Activated naive CD4-positive, alpha-beta T cell treated with anti-CD3 and anti-CD28 coated beads, Interleukin-2, amount 50 U/mL, for 24 hours (primary cell): ENCODE data around the gene ADAMTS4.
A peak's percentile ranks its signal among the peaks of the same experiment; 100 is the strongest.

ENCODE experiments used
- H3K27ac Mint-ChIP-seq: one replicate; pipeline ENCODE4 v1.8.0; 2021; ENCODE audit warnings: mild to moderate bottlenecking, mixed read lengths
- H3K27me3 Mint-ChIP-seq: one replicate; pipeline ENCODE4 v1.8.0; 2021; ENCODE audit warnings: mixed read lengths
- H3K36me3 Mint-ChIP-seq: one replicate; pipeline ENCODE4 v1.8.0; 2021; ENCODE audit warnings: mixed read lengths
- H3K4me1 Mint-ChIP-seq: one replicate; pipeline ENCODE4 v1.8.0; 2021; ENCODE audit warnings: mixed read lengths
- H3K4me3 Mint-ChIP-seq: one replicate; pipeline ENCODE4 v1.8.0; 2021; ENCODE audit warnings: mild to moderate bottlenecking, mixed read lengths
- H3K9me3 Mint-ChIP-seq: one replicate; pipeline ENCODE4 v1.8.0; 2021; ENCODE audit warnings: mixed read lengths

The ADAMTS4 gene

GRCh38 chr1:161198897-161199431 is at the start of gene ADAMTS4:
Gene ADAMTS4 (minus strand): TSS chr1:161199054. CDS start chr1:161198627, 427 bp downstream.
- Mint-ChIP-seq H3K27ac (peak within 1 kb of the TSS; percentile 56), H3K4me3 (peak within 1 kb of the TSS; percentile 2), H3K36me3 (peaks cover 5% of the 10 kb centered on the region), H3K4me1 (peaks cover 64% of the 10 kb centered on the region), H3K9me3 (no peaks in the 10 kb centered on the region), H3K27me3 (no peaks in the 10 kb centered on the region)

- no peaks in the 10 kb centered on the region for H3K4me1 Mint-ChIP-seq
- no peaks in the 10 kb centered on the region for H3K9me3 Mint-ChIP-seq
- no peak overlapping the region for H3K27ac Mint-ChIP-seq
- H3K4me3 Mint-ChIP-seq: no peak overlapping the region
- H3K36me3 Mint-ChIP-seq: no peaks in the 10 kb centered on the region
- H3K27me3 Mint-ChIP-seq: no peaks in the 10 kb centered on the region
Measured at GRCh38 chr1:161244888-161245287, 46.0 kb upstream of the ADAMTS4 start.

- Mint-ChIP-seq H3K4me3 (no peak overlapping the region), H3K27me3 (no peaks in the 10 kb centered on the region), H3K27ac (no peak overlapping the region), H3K9me3 (no peaks in the 10 kb centered on the region), H3K4me1 (no peaks in the 10 kb centered on the region), H3K36me3 (no peaks in the 10 kb centered on the region)
Measured at GRCh38 chr1:161242313-161242712, 43.5 kb upstream of the ADAMTS4 start.

- Mint-ChIP-seq H3K4me1 (no peaks in the 10 kb centered on the region), H3K4me3 (no peak overlapping the region), H3K9me3 (no peaks in the 10 kb centered on the region), H3K36me3 (no peaks in the 10 kb centered on the region), H3K27ac (no peak overlapping the region), H3K27me3 (no peaks in the 10 kb centered on the region)
Measured at GRCh38 chr1:161241682-161242081, 42.8 kb upstream of the ADAMTS4 start.

- Mint-ChIP-seq H3K4me3 (no peak within 1 kb of the TSS), H3K9me3 (no peaks in the 10 kb centered on the region), H3K27me3 (no peaks in the 10 kb centered on the region), H3K27ac (no peak within 1 kb of the TSS), H3K36me3 (no peaks in the 10 kb centered on the region), H3K4me1 (no peaks in the 10 kb centered on the region)
Measured at GRCh38 chr1:161238039-161238473, 39.2 kb upstream of the ADAMTS4 start, which contains the start of gene NR1I3. Gene NR1I3 (minus strand): TSS chr1:161238203. CDS start chr1:161236565, 1,638 bp downstream.

- Mint-ChIP-seq H3K4me3 (no peak overlapping the region), H3K4me1 (no peaks in the 10 kb centered on the region), H3K27me3 (no peaks in the 10 kb centered on the region), H3K27ac (no peak overlapping the region), H3K36me3 (no peaks in the 10 kb centered on the region), H3K9me3 (no peaks in the 10 kb centered on the region)
Measured at GRCh38 chr1:161235957-161236775, 37.3 kb upstream of the ADAMTS4 start.

GRCh38 chr1:161233102-161233501 is 34.2 kb upstream of the ADAMTS4 start:
- Mint-ChIP-seq H3K4me3 (no peak overlapping the region), H3K4me1 (peaks cover 2% of the 10 kb centered on the region), H3K9me3 (no peaks in the 10 kb centered on the region), H3K27ac (no peak overlapping the region), H3K27me3 (no peaks in the 10 kb centered on the region), H3K36me3 (peaks cover 5% of the 10 kb centered on the region)

GRCh38 chr1:161230762-161231161 is 31.9 kb upstream of the ADAMTS4 start:
- no peak overlapping the region for H3K27ac Mint-ChIP-seq
- H3K4me1 Mint-ChIP-seq: peaks cover 25% of the 10 kb centered on the region
- no peak overlapping the region for H3K4me3 Mint-ChIP-seq
- no peaks in the 10 kb centered on the region for H3K27me3 Mint-ChIP-seq
- H3K9me3 Mint-ChIP-seq: no peaks in the 10 kb centered on the region
- H3K36me3 Mint-ChIP-seq: peaks cover 5% of the 10 kb centered on the region

- Mint-ChIP-seq H3K27ac (no peak overlapping the region), H3K9me3 (no peaks in the 10 kb centered on the region), H3K36me3 (peaks cover 5% of the 10 kb centered on the region), H3K27me3 (no peaks in the 10 kb centered on the region), H3K4me1 (peaks cover 33% of the 10 kb centered on the region), H3K4me3 (no peak overlapping the region)
Measured at GRCh38 chr1:161229896-161230295, 31.0 kb upstream of the ADAMTS4 start.

- no peaks in the 10 kb centered on the region for H3K9me3 Mint-ChIP-seq
- H3K4me3 Mint-ChIP-seq: peak overlapping the region; percentile 99
- no peaks in the 10 kb centered on the region for H3K27me3 Mint-ChIP-seq
- H3K27ac Mint-ChIP-seq: no peak overlapping the region
- H3K36me3 Mint-ChIP-seq: peaks cover 5% of the 10 kb centered on the region
- H3K4me1 Mint-ChIP-seq: peaks cover 41% of the 10 kb centered on the region
Measured at GRCh38 chr1:161228032-161228431, 29.2 kb upstream of the ADAMTS4 start.

GRCh38 chr1:161227196-161227871 is 28.5 kb upstream of the ADAMTS4 start:
- H3K4me1 Mint-ChIP-seq: peaks cover 41% of the 10 kb centered on the region
- H3K36me3 Mint-ChIP-seq: peaks cover 5% of the 10 kb centered on the region

GRCh38 chr1:161226759-161227158 is 27.9 kb upstream of the ADAMTS4 start:
- H3K36me3 Mint-ChIP-seq: peaks cover 5% of the 10 kb centered on the region
- H3K27me3 Mint-ChIP-seq: no peaks in the 10 kb centered on the region
- H3K4me3 Mint-ChIP-seq: peak overlapping the region; percentile 99
- H3K9me3 Mint-ChIP-seq: no peaks in the 10 kb centered on the region
- H3K4me1 Mint-ChIP-seq: peaks cover 47% of the 10 kb centered on the region
- peak overlapping the region; percentile 70 for H3K27ac Mint-ChIP-seq

More at GRCh38 chr1:161227196-161227871, 28.5 kb upstream of the ADAMTS4 start:
- Mint-ChIP-seq H3K9me3 (no peaks in the 10 kb centered on the region), H3K4me3 (peak overlapping the region; percentile 99), H3K27ac (peak overlapping the region; percentile 70), H3K27me3 (no peaks in the 10 kb centered on the region)

GRCh38 chr1:161226320-161226711 is 27.5 kb upstream of the ADAMTS4 start:
- Mint-ChIP-seq H3K36me3 (peaks cover 5% of the 10 kb centered on the region), H3K9me3 (no peaks in the 10 kb centered on the region), H3K4me3 (peak overlapping the region; percentile 99), H3K4me1 (peaks cover 48% of the 10 kb centered on the region), H3K27ac (peak overlapping the region; percentile 99), H3K27me3 (no peaks in the 10 kb centered on the region)

GRCh38 chr1:161225534-161226319 is 26.9 kb upstream of the ADAMTS4 start, which contains the start of gene TOMM40L:
Gene TOMM40L (plus strand): TSS chr1:161226060. CDS start chr1:161226490, 430 bp downstream.
- peaks cover 51% of the 10 kb centered on the region for H3K4me1 Mint-ChIP-seq
- H3K36me3 Mint-ChIP-seq: peaks cover 5% of the 10 kb centered on the region
- no peaks in the 10 kb centered on the region for H3K27me3 Mint-ChIP-seq
- peak within 1 kb of the TSS; percentile 99 for H3K27ac Mint-ChIP-seq
- H3K4me3 Mint-ChIP-seq: peak within 1 kb of the TSS; percentile 99
- H3K9me3 Mint-ChIP-seq: no peaks in the 10 kb centered on the region

GRCh38 chr1:161225178-161225533 is 26.3 kb upstream of the ADAMTS4 start:
- H3K9me3 Mint-ChIP-seq: no peaks in the 10 kb centered on the region
- no peak overlapping the region for H3K4me3 Mint-ChIP-seq
- peaks cover 5% of the 10 kb centered on the region for H3K36me3 Mint-ChIP-seq
- H3K4me1 Mint-ChIP-seq: peaks cover 54% of the 10 kb centered on the region
- H3K27ac Mint-ChIP-seq: peak overlapping the region; percentile 99
- no peaks in the 10 kb centered on the region for H3K27me3 Mint-ChIP-seq
